Measurements from ENCODE around the gene KLF11. TPM values are rescaled to one million over a fixed set of nuclear protein-coding genes. Genes with fewer than 3 reads are reported as not detected.

Gene KLF11
- total and polyA plus RNA-seq, 2 of the 8 experiments (the other 6 are each of a cell fraction or from before 2014, with no cell fraction given): 6.4 to 10.1 TPM

GRCh38 chr2:10063566-10063965 is 20.2 kb downstream of the KLF11 start (continued):
- TF ChIP-seq SP2 (IDR thresholded peaks at IDR 0.05; ENCODE audit: low read length): no peak
